ENCODE measurements around the gene PPFIA4.

DNA sequence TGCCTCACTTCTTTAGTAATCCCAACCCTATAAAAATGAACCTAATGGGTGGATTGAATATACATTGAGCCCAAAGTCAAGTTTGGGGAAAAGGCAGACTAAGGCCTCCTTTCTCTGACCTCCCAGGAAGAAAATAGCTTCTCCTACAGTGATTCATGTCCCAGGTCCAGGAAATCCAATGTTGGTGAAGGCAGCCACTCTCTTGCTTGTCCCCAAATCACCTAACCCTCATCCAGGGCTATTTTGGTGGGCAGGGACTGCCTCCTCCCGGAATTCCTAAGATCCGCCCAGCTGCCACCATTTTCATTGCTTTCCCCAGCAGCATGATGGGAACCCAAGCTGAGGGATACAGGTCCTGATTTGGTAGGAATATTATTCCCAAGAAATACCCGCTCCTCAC lies 51.1 kb downstream of the PPFIA4 start:
- TF ChIP-seq, protein P1, sequence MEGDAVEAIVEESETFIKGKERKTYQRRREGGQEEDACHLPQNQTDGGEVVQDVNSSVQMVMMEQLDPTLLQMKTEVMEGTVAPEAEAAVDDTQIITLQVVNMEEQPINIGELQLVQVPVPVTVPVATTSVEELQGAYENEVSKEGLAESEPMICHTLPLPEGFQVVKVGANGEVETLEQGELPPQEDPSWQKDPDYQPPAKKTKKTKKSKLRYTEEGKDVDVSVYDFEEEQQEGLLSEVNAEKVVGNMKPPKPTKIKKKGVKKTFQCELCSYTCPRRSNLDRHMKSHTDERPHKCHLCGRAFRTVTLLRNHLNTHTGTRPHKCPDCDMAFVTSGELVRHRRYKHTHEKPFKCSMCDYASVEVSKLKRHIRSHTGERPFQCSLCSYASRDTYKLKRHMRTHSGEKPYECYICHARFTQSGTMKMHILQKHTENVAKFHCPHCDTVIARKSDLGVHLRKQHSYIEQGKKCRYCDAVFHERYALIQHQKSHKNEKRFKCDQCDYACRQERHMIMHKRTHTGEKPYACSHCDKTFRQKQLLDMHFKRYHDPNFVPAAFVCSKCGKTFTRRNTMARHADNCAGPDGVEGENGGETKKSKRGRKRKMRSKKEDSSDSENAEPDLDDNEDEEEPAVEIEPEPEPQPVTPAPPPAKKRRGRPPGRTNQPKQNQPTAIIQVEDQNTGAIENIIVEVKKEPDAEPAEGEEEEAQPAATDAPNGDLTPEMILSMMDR (IDR thresholded peaks at IDR 0.05; ENCODE audit: low read length), result no peak
- TF ChIP-seq EZH2 (optimal IDR thresholded peaks at IDR 0.05; ENCODE audit: low read depth, low read length), result no peak
- no peak for TF ChIP-seq EZH2phosphoT487 (IDR thresholded peaks at IDR 0.05; ENCODE audit: low read length)

Measured in MM.1S (cell line).